Activated CD4-positive, alpha-beta memory T cell treated with anti-CD3 and anti-CD28 coated beads for 36 hours (primary cell): ENCODE results near the gene DVL3. TPM values are rescaled to one million over a fixed set of nuclear protein-coding genes. Genes with fewer than 3 reads are reported as not detected.

ENCODE experiments used
- CTCF ChIA-PET: fragments of 350-600 bp; sonication (Branson Sonifier 250); formaldehyde crosslinking; loops from one replicate; lab custom pipeline; 2021; ENCODE audit warnings: antibody characterized with exemption, inconsistent platforms; lab: Charles Lee
- POLR2A ChIA-PET: fragments of 350-600 bp; sonication (Branson Sonifier 250); formaldehyde crosslinking; loops from one replicate; lab custom pipeline; 2021; ENCODE audit warnings: antibody characterized with exemption; lab: Charles Lee
- DNase-seq: peaks from one replicate; pipeline ENCODE4 v3.0.0-alpha.2; 2020
- H3K27ac Mint-ChIP-seq: one replicate; pipeline ENCODE4 v1.8.0; 2021; ENCODE audit warnings: mixed read lengths
- H3K27me3 Mint-ChIP-seq: one replicate; pipeline ENCODE4 v1.8.0; 2021; ENCODE audit warnings: mixed read lengths
- H3K36me3 Mint-ChIP-seq: one replicate; pipeline ENCODE4 v1.8.0; 2021; ENCODE audit warnings: mixed read lengths
- H3K4me1 Mint-ChIP-seq: one replicate; pipeline ENCODE4 v1.8.0; 2021; ENCODE audit warnings: low read depth, mixed read lengths
- H3K4me3 Mint-ChIP-seq: one replicate; pipeline ENCODE4 v1.8.0; 2021; ENCODE audit warnings: mild to moderate bottlenecking, mixed read lengths
- H3K9me3 Mint-ChIP-seq: one replicate; pipeline ENCODE4 v1.8.0; 2021; ENCODE audit warnings: mixed read lengths
- intact Hi-C: fragments of 100-400 bp; cut with micrococcal nuclease; formaldehyde crosslinking; loops from one replicate; pipeline ENCODE4 v1.15.1; 2023
- total RNA-seq, 2 experiments: library from RNA; stranded (reverse); gene quantifications; one replicate each; pipeline ENCODE4 v1.2.3, GENCODE V29; 2021

DVL3 gene
- total RNA-seq, 2 experiments from 2014 or later: 28.5 to 32.4 TPM

- Mint-ChIP-seq H3K27me3 (no peaks in the 10 kb centered on the region), H3K4me1 (peaks cover 3% of the 10 kb centered on the region), H3K36me3 (peaks cover 21% of the 10 kb centered on the region), H3K4me3 (no peak overlapping the region), H3K27ac (no peak overlapping the region), H3K9me3 (no peaks in the 10 kb centered on the region)
- no peak for DNase-seq
- POLR2A ChIA-PET: no interaction called here
- intact Hi-C loops: loop anchor here (5.0 kb wide), 1 partner anchor 473 kb away; the partner anchor contains the start of gene YEATS2
- CTCF ChIA-PET: no interaction called here
These were observed 15.0 kb downstream of the DVL3 start for GRCh38 chr3:184169896-184170875.

- intact Hi-C loops: loop anchor here (5.0 kb wide), 1 partner anchor 474 kb away; the partner anchor contains the start of gene YEATS2
- CTCF ChIA-PET: no interaction called here
- Mint-ChIP-seq H3K36me3 (peaks cover 16% of the 10 kb centered on the region), H3K27me3 (no peaks in the 10 kb centered on the region), H3K9me3 (no peaks in the 10 kb centered on the region), H3K4me1 (peaks cover 17% of the 10 kb centered on the region), H3K27ac (no peak overlapping the region), H3K4me3 (no peak overlapping the region)
- DNase-seq: no peak
- POLR2A ChIA-PET: no interaction called here
These were observed 16.4 kb downstream of the DVL3 start for GRCh38 chr3:184171562-184171961.

GRCh38 chr3:184172681-184173373 lies 17.6 kb downstream of the DVL3 start:
- intact Hi-C loops: loop anchor here (5.0 kb wide), 1 partner anchor 476 kb away; the partner anchor contains the start of gene YEATS2
- H3K4me3 Mint-ChIP-seq: no peak overlapping the region
- peaks cover 21% of the 10 kb centered on the region for H3K4me1 Mint-ChIP-seq
- POLR2A ChIA-PET: no interaction called here
- no peaks in the 10 kb centered on the region for H3K9me3 Mint-ChIP-seq
- H3K27me3 Mint-ChIP-seq: no peaks in the 10 kb centered on the region
- no peak overlapping the region for H3K27ac Mint-ChIP-seq
- H3K36me3 Mint-ChIP-seq: peaks cover 13% of the 10 kb centered on the region
- DNase-seq: no peak
- CTCF ChIA-PET: interaction anchor here (1.0 to 2.4 kb wide), 4 partner anchors 37 to 288 kb away, joined by 3 to 12 read pairs (median 5); partner anchors contain the start of genes EEF1AKMT4, EIF2B5 and PARL

- peaks cover 13% of the 10 kb centered on the region for H3K36me3 Mint-ChIP-seq
- intact Hi-C loops: loop anchor here (5.0 kb wide), 1 partner anchor 476 kb away; the partner anchor contains the start of gene YEATS2
- no peak for DNase-seq
- ChIA-PET POLR2A (no interaction called here), CTCF (interaction anchor here (1.0 to 2.4 kb wide), 4 partner anchors 38 to 288 kb away, joined by 3 to 12 read pairs (median 5); partner anchors contain the start of genes EEF1AKMT4, EIF2B5 and PARL)
- no peak overlapping the region for H3K4me3 Mint-ChIP-seq
- no peaks in the 10 kb centered on the region for H3K9me3 Mint-ChIP-seq
- no peaks in the 10 kb centered on the region for H3K27me3 Mint-ChIP-seq
- H3K4me1 Mint-ChIP-seq: peaks cover 25% of the 10 kb centered on the region
- H3K27ac Mint-ChIP-seq: no peak overlapping the region
These were observed 18.2 kb downstream of the DVL3 start for GRCh38 chr3:184173374-184173722.

GRCh38 chr3:184174284-184174645 lies 19.1 kb downstream of the DVL3 start:
- peak overlapping the region; percentile 58 for H3K27ac Mint-ChIP-seq
- H3K4me1 Mint-ChIP-seq: peaks cover 25% of the 10 kb centered on the region
- H3K27me3 Mint-ChIP-seq: no peaks in the 10 kb centered on the region
- H3K36me3 Mint-ChIP-seq: peaks cover 19% of the 10 kb centered on the region
- H3K4me3 Mint-ChIP-seq: peak overlapping the region; percentile 98
- DNase-seq: no peak
- intact Hi-C loops: loop anchor here (1.0 to 5.0 kb wide), 7 partner anchors 12 to 477 kb away; partner anchors contain the start of genes ABCC5, ABCF3, DVL3 and EEF1AKMT4
- ChIA-PET CTCF (interaction anchor here (1.0 to 2.4 kb wide), 3 partner anchors 39 to 289 kb away, joined by 3 to 12 read pairs (median 6); partner anchors contain the start of genes EIF2B5 and PARL), POLR2A (interaction anchor here (1.1 to 1.4 kb wide), 2 partner anchors 11 to 75 kb away, joined by 4 to 6 read pairs; partner anchors contain the start of genes ABCF3 and EEF1AKMT4)
- no peaks in the 10 kb centered on the region for H3K9me3 Mint-ChIP-seq

GRCh38 chr3:184174646-184175492 lies 19.7 kb downstream of the DVL3 start, which contains the start of gene AP2M1:
AP2M1 (plus strand) TSS chr3:184174855; CDS start chr3:184176994, 2,139 bp downstream.
- ChIA-PET POLR2A (interaction anchor here (1.1 to 1.4 kb wide), 2 partner anchors 10 to 75 kb away, joined by 4 to 6 read pairs; partner anchors contain the start of genes ABCF3 and EEF1AKMT4), CTCF (interaction anchor here (2.1 to 2.4 kb wide), 2 partner anchors 53 to 290 kb away, joined by 6 to 12 read pairs; partner anchors contain the start of gene PARL)
- intact Hi-C loops: loop anchor here (1.0 to 5.0 kb wide), 7 partner anchors 11 to 478 kb away; partner anchors contain the start of genes ABCC5, ABCF3, DVL3 and EEF1AKMT4
- Mint-ChIP-seq H3K4me3 (peak within 1 kb of the TSS; percentile 98), H3K4me1 (peaks cover 25% of the 10 kb centered on the region), H3K27me3 (no peaks in the 10 kb centered on the region), H3K9me3 (no peaks in the 10 kb centered on the region), H3K36me3 (peaks cover 21% of the 10 kb centered on the region), H3K27ac (peak within 1 kb of the TSS; percentile 67)
- DNase-seq: peak; percentile 99

GRCh38 chr3:184175506-184175905 lies 20.3 kb downstream of the DVL3 start:
- CTCF ChIA-PET: interaction anchor here (2.4 kb wide), 1 partner anchor 290 kb away, joined by 6 read pairs; the partner anchor contains the start of gene PARL

GRCh38 chr3:184175981-184176376 lies 20.8 kb downstream of the DVL3 start:
- H3K27ac Mint-ChIP-seq: peak overlapping the region; percentile 67
- peaks cover 23% of the 10 kb centered on the region for H3K36me3 Mint-ChIP-seq
- DNase-seq: no peak
- no peaks in the 10 kb centered on the region for H3K27me3 Mint-ChIP-seq
- CTCF ChIA-PET: no interaction called here
- peaks cover 25% of the 10 kb centered on the region for H3K4me1 Mint-ChIP-seq
- H3K4me3 Mint-ChIP-seq: peak overlapping the region; percentile 98
- POLR2A ChIA-PET: no interaction called here
- H3K9me3 Mint-ChIP-seq: no peaks in the 10 kb centered on the region
- intact Hi-C loops: loop anchor here (2.0 kb wide), 1 partner anchor 21 kb away; the partner anchor contains the start of gene DVL3

More at GRCh38 chr3:184175506-184175905, 20.3 kb downstream of the DVL3 start:
- Mint-ChIP-seq H3K4me3 (peak overlapping the region; percentile 98), H3K27ac (peak overlapping the region; percentile 67), H3K36me3 (peaks cover 23% of the 10 kb centered on the region), H3K4me1 (peaks cover 25% of the 10 kb centered on the region), H3K9me3 (no peaks in the 10 kb centered on the region), H3K27me3 (no peaks in the 10 kb centered on the region)
- intact Hi-C loops: loop anchor here (2.0 kb wide), 1 partner anchor 21 kb away; the partner anchor contains the start of gene DVL3
- DNase-seq: no peak
- POLR2A ChIA-PET: interaction anchor here (1.1 to 1.4 kb wide), 2 partner anchors 10 to 74 kb away, joined by 4 to 6 read pairs; partner anchors contain the start of genes ABCF3 and EEF1AKMT4

GRCh38 chr3:184176377-184177330 lies 21.5 kb downstream of the DVL3 start:
- CTCF ChIA-PET: no interaction called here
- H3K4me1 Mint-ChIP-seq: peaks cover 25% of the 10 kb centered on the region
- intact Hi-C loops: no loop called here
- H3K4me3 Mint-ChIP-seq: peak overlapping the region; percentile 98
- no peak overlapping the region for H3K27ac Mint-ChIP-seq
- no peak for DNase-seq
- POLR2A ChIA-PET: interaction anchor here (0.6 kb wide), 1 partner anchor 81 kb away, joined by 3 read pairs; no protein-coding TSS in a partner anchor
- no peaks in the 10 kb centered on the region for H3K9me3 Mint-ChIP-seq
- peaks cover 27% of the 10 kb centered on the region for H3K36me3 Mint-ChIP-seq
- H3K27me3 Mint-ChIP-seq: no peaks in the 10 kb centered on the region

- intact Hi-C loops: no loop called here
- no peak for DNase-seq
- ChIA-PET POLR2A (interaction anchor here (0.6 kb wide), 1 partner anchor 82 kb away, joined by 3 read pairs; no protein-coding TSS in a partner anchor), CTCF (no interaction called here)
- Mint-ChIP-seq H3K36me3 (peaks cover 31% of the 10 kb centered on the region), H3K9me3 (no peaks in the 10 kb centered on the region), H3K27me3 (no peaks in the 10 kb centered on the region), H3K27ac (no peak overlapping the region), H3K4me1 (peaks cover 25% of the 10 kb centered on the region), H3K4me3 (no peak overlapping the region)
These were observed 22.2 kb downstream of the DVL3 start for GRCh38 chr3:184177331-184177731.
